GM18868 (cell line): Measurements from ENCODE around the gene MGAT4B.
A peak's percentile ranks its signal among the peaks of the same experiment; 100 is the strongest.

Experiments used
- ATAC-seq: cut with Tn5 transposase; IDR thresholded peaks from one replicate; pipeline ENCODE4 v1.9.1; 2021; ENCODE audit warnings: mild to moderate bottlenecking, moderate library complexity; ENCODE audit not compliant: unreplicated experiment

Gene MGAT4B

GRCh38 chr5:179812997-179813607, 6.4 kb upstream of the MGAT4B start:
- no peak for ATAC-seq

- no peak for ATAC-seq
These were observed 5.6 kb upstream of the MGAT4B start for GRCh38 chr5:179812135-179812825.

DNA sequence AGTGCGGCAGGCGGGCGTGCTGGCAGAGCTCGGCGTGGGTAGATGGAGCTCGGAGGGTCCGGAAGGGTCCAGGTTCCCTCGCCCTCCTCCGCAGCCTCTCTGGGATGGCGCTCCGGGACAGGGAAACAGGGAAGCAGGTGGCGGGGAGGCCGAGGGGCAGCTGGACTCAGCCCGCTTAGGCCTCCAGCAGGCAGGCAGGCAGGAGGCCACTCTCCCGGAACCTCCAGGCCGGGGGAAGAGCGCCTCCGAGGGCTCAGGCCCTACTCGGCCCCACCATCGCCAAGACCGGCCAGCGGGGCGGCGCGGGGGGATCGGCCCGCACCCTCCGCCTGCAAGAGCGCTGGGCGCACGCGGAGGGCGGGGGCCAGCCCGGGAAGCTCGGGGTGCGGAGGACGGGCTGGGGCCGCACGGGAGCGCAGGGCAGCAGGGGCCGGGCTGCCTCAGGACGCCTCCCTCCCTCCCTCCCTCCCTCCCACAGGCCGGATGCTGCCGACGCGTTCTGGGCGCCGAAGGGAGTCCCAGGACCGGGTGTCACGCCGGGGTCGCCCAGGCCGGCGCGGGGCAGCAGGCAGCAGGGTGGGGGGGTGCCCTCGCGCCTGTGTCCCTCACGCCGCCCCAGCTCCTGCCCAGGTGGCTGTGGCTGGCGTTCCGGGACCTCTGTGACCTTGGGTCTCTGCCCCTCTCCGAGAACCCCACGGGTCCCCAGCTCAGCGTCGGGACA, 977 bp downstream of the MGAT4B start:
- ATAC-seq = peak; percentile 20

DNA sequence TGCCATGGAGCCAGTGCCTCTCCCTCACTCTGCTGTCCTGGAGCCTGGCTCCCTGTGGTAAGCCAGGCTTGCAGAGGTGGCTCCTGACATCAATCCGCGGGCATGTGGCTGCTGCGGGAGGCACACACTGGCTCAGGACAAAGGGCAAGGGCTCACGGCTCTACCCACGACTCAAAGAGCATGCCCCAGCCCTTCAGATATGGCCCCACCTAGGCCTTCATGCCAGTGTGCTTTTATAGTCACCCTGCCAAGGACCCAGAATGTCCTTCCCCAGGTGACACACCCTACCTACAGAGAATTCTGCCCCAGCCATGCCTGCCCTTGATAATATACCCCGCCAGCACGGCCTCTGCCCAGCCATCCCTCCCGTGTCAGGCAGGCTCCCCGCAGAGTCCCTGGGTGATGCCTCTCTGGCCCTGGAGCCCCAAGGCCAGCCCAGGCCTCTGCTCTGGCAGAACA, 1.6 kb downstream of the MGAT4B start:
- no peak for ATAC-seq

DNA sequence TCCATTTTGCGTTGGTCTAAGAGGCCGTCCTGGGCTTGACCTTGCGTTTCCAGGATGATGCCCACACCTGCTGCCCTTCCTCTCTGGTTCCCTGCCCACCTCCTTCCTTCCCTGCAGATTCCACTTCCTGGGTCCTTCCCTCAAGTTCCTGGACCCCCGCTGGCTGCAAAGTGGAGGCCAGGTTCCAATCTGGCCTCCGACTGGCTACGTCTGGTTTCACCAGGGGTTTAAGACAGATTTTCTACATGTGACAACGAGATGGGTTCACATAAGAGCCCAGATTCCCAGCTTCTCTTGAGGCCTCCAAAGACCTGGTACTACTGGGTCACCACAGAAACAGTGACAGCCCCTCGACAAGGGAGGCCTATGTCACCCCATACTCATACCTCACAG, 2.1 kb downstream of the MGAT4B start:
- ATAC-seq = no peak

DNA sequence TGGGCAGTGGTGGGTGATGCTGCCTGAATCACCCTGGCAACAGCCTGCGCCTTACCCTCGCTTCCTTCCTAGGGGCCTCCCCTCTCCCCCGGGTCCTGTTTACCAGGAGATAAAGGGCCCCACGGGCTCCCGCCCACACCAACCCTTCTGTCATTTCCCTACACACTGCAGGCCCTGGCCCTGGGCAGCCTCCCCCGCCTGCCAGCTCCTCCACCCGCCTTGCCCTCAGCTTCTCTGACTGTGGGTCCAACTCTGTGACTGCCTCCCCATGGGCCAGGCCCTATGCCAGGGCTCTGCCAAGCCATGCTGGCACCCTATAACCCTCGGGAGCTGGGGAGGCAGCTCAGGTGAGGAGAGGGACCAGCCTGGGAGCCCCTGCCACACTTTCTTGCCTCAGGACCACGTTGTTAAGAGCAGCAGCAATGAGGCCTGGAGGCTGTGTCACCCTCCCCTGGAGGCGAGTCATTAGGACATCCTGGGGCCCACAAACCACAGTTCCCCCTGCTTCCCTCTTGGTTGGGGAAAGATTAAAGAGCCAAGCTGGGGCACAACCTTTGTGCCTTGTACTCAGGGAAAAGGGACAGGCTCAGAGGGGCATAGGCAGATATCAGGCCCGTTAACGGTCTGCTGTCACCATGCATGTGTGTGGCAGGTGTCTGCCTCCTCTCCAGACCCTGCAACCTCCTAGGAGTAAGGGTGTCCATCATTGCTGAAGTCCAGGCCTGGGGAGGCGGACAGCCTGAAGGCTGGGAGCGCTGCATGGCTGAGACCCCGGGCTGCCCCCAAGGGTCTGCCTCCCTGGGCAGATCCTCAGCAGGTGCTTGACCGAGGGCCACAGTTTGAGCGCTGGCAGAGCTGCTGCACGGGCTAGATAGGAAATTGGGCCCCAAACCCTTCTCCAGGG, 2.8 kb downstream of the MGAT4B start:
- ATAC-seq = no peak

- ATAC-seq = no peak
These were observed 3.6 kb downstream of the MGAT4B start for GRCh38 chr5:179802950-179803562.

DNA sequence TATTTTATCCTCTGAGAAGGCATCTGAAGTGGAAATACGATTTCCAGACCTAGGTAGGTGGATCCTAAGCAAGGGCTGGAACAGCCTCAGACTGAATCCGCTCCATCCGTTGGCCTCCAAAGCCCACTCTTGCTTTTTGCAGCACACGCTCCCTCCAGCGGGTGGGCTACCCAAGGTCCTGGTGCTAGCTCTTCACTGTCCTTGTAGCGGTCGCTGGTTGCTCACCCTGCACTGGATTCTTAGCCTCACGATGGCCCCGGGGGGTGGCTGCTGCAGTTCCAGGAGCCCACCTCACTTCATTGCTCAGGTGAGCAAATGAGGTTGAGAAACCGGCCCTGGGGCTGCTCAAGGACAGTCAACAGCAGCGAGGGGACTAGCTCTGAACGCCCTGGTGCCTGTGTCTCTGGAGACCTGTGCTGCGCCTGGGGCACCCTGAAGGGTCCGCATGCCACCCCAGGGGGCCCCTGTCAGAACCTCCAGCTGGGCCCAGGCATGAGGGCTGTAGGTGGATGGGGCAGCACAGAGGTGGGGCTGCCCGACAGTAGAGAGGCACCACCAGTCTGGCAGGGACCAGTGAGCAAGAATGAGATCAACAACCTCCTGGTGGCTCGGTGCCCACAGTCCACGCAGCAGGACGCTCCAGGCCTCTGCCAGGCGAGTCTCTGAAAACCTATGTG, 4.3 kb downstream of the MGAT4B start:
- ATAC-seq = no peak

DNA sequence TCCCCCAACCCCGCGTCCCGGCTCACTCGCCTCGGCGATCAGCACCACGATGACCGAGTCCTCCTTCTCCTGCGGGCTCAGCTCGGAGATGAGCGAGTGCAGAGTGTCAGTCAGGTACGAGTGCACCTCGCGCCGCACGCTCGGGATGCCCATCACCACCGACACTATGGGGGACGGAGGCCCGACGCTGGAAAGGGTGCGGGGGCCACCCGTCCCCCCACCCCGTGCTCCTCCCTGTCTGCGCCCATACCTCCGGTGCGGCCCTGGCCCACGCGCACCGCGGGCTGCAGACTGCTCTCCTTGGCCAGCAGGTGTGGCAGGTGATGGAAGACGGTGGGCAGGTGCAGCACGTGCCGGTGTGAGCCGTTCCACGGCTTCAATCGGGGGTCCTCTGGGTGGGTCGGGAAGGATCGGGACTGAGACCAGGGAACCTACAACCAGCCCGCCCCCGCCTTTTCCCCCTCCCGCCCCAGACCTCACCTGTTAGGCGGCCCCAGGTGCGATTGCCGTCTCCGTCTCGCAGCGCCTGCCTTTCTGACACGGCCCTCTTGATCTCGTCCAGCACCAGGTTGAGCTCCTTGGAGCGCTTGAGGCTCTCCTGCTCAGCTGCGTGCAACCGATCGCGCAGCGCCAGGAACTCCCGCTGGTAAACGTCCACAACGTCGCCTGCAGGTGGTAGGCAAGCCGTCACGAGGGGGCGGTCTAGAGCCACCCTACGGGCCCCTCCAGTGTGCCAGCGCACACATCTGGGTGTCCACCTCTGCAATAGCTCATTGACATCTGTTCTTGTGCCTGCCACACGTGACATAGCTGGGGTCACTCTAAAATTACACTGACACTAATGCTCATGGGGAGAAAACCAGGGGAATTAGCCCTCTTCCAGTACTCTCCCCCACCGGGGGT, 5.1 kb downstream of the MGAT4B start:
- ATAC-seq = peak; percentile 47

GRCh38 chr5:179800696-179801201, 5.9 kb downstream of the MGAT4B start:
- ATAC-seq = no peak

DNA sequence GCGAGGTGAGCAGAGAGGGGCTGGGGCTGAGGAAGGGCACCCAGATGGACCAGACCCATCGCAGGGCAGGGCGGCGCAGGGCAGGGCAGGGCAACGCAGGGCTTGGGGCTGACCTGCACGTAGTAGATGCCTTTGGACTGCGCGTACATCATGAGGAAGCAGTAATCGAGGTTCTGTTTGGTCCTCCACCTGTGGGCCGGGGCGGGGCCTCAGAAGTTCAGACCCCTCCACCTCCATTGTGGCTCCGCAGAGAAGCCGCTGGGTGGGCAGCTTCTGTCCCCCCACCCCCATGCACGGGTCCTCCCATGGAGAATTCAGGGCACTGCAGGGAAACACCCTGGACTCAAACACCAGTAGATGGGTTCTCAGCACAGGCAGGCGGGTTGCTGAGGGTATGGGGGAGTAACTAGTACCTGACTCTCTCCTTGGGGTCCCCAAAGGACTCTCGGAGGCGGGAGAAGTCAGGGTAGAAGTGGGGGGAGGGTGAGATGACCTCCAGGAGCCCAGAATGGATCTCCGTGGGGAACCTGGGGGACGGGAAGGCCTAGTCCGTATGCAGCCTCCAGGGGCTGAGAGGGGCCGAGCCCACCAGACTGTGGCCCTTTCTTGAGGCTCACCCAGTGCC, 6.5 kb downstream of the MGAT4B start:
- ATAC-seq = no peak

GRCh38 chr5:179799644-179799973, 7.1 kb downstream of the MGAT4B start:
- ATAC-seq = no peak

DNA sequence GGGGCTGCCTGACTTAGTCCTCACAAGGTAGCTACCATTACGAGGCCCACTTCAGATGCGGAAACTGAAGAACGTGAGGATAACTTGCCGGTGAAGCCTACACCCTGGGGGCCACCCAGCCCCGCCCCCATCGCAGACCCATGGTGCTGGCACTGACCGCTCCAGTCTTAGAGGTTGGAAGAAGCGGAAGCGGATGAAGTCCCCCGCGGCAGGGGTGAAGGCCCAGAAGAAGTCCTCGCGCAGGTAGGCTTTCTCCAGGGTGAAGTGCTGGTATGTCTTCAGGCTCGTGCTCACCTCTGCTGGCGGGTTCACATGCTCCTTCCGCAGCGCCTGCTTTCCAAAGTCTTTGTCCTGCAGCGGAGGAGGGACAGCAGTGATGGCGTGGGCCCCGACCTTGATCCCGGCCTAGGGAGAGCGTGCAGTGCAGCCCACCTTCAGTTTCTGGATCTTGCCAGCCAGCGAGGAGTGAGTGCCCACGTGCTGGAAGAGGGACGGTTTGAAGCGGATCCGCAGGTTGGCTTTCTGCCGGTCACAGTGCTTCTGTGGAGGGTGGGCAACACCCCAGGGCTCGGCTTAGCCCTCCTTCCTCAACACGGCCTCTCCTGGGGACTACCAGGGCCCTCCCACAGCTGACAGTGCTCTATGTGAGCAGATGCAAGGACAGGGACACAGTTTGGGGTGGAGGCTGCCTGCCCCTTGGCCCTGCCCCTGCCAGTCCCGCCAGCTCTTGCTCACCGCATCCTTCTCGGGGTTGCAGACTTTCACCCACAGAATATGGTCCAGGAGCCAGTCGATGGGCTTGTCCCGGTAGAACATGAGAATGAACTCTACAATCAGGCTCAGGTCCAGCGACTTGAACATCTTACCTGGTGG, 7.7 kb downstream of the MGAT4B start:
- ATAC-seq = no peak

DNA sequence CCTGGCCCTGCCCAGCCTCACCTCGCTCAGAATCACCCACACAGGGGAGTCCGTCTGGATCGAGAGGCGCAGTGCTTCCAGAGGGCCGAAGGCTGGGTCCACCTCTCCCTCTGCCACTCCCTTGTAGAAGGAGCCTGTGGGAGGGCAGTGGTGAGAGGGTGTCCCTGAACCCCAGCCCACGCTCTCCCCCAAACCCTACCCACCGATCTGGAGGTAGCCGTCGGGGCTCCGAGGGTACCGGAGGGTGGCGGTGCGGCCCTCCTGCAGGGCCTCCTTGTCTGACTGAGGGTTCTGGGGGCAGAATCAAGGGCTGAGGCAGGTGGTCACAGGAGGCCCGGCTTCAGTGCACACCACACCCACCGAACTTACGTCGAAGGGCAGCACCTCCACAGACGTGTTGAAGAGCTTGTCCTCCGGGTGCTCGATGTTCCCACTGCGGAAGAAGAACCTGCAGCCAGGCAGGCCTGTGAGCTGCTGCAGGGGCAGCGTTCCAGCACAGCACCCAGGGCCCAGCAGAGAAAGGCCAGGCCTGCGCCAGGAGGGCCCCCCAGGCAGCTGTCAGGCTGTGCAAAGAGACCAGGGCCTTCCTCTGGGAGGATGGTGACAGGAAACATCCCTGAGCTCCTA, 8.4 kb downstream of the MGAT4B start:
- no peak for ATAC-seq

DNA sequence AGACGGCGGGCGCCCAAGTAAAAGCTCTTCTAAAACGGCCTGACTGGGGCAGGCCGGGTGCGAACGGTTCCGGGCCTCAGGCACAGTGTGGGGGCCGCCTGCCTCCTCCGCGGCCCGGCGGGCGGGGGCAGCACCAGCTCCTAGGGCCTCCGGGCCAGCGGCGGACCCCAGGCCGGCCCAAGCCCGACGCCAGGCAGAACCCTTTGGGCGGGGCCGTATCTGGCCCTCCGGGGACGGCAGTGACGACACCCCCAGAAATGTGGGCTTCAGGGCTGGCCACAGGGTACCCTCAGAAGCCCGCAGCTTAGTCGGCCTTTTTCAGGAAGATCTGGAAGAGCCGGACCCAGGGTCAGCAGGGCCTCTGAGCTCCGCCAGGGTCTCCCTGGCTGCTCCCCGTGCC, 8.9 kb downstream of the MGAT4B start:
- ATAC-seq = no peak

GRCh38 chr5:179796877-179797608, 9.6 kb downstream of the MGAT4B start:
- ATAC-seq = no peak
